H1 (cell line): ENCODE results near the gene SCGB1A1. TPM values are rescaled to one million over a fixed set of nuclear protein-coding genes. Genes with fewer than 3 reads are reported as not detected.

Source experiments
- CTCF ChIA-PET: fragments of 300-600 bp; sonication (Branson Sonifier 250); formaldehyde crosslinking; loops from one replicate; lab custom pipeline; 2021; ENCODE audit not compliant: partially characterized antibody; lab: Charles Lee
- POLR2A ChIA-PET: fragments of 300-600 bp; sonication (Branson Sonifier 250); formaldehyde crosslinking; loops from one replicate; lab custom pipeline; 2021; ENCODE audit warnings: inconsistent platforms; ENCODE audit not compliant: partially characterized antibody; lab: Charles Lee
- DNase-seq, 2 experiments: peaks; one replicate each; pipeline versions ENCODE4 v3.0.0 to v3.0.0-alpha.2; 2010 to 2022; ENCODE audit warnings: low spot score in 2 of 2, low read depth in 1 of 2, mixed read lengths in 1 of 2
- FAIRE-seq: peaks from 2 replicates; lab custom pipeline; 2011; peaks lifted over from hg19 to GRCh38; lab: Jason Lieb, UNC
- H2AFZ ChIP-seq: 2 replicates; pipeline ENCODE4 v1.8.1; 2012; ENCODE audit warnings: low read length, inconsistent platforms
- H2AK5ac ChIP-seq: 2 replicates; pipeline ENCODE4 v1.6.1; 2013; ENCODE audit warnings: low read depth, low read length
- H2BK120ac ChIP-seq: replicated peaks from 2 replicates; pipeline ENCODE3; 2013; ENCODE audit warnings: low read depth, low read length, inconsistent platforms
- H2BK12ac ChIP-seq: 2 replicates; pipeline ENCODE4 v1.6.1; 2013; ENCODE audit warnings: low read depth, low read length
- H2BK15ac ChIP-seq: 2 replicates; pipeline ENCODE4 v1.6.1; 2013; ENCODE audit warnings: low read length
- H2BK20ac ChIP-seq: 2 replicates; pipeline ENCODE4 v1.6.1; 2013; ENCODE audit warnings: low read length
- H2BK5ac ChIP-seq: 2 replicates; pipeline ENCODE4 v1.6.1; 2013; ENCODE audit warnings: low read depth, low read length
- H3K14ac ChIP-seq: 2 replicates; pipeline ENCODE4 v1.6.1; 2013; ENCODE audit warnings: inconsistent platforms; ENCODE audit not compliant: insufficient read length
- H3K18ac ChIP-seq: 2 replicates; pipeline ENCODE4 v1.6.1; 2013; ENCODE audit warnings: low read length; ENCODE audit errors: extremely low read depth
- H3K23ac ChIP-seq: 2 replicates; pipeline ENCODE4 v1.6.1; 2013; ENCODE audit warnings: inconsistent platforms; ENCODE audit not compliant: insufficient read length
- H3K23me2 ChIP-seq: 2 replicates; pipeline ENCODE4 v1.6.1; 2013; ENCODE audit warnings: low read depth, low read length
- H3K27ac ChIP-seq: 2 replicates; pipeline ENCODE4 v1.6.1; 2011; ENCODE audit warnings: low read depth, low read length, inconsistent platforms
- H3K27me3 ChIP-seq, 4 experiments: replicated peaks in 1 of 4; 1 replicate in 1 of 4; 2 replicates in 3 of 4; pipeline versions ENCODE4 v1.6.1 to v1.8.1; 2011 to 2013; ENCODE audit warnings: low read length in 3 of 4, mild to moderate bottlenecking in 3 of 4, inconsistent platforms in 2 of 4, mixed read lengths in 2 of 4, moderate library complexity in 1 of 4; ENCODE audit not compliant: control insufficient read depth in 3 of 4, insufficient read depth in 3 of 4; ENCODE audit errors: extremely low read depth in 1 of 4
- H3K36me3 ChIP-seq, 4 experiments: 2 replicates each; pipeline versions ENCODE4 v1.6.1 to v1.8.1; 2011 to 2013; ENCODE audit warnings: mild to moderate bottlenecking in 4 of 4, low read length in 3 of 4, moderate library complexity in 2 of 4, control low read depth in 1 of 4, inconsistent platforms in 1 of 4; ENCODE audit not compliant: insufficient read depth in 4 of 4, control insufficient read depth in 2 of 4
- H3K4ac ChIP-seq: replicated peaks from 2 replicates; pipeline ENCODE3; 2013; ENCODE audit warnings: low read length, low read depth, mixed read lengths, inconsistent platforms; ENCODE audit not compliant: insufficient read length
- H3K4me1 ChIP-seq, 4 experiments: replicated peaks in 1 of 4; 1 replicate in 1 of 4; 2 replicates in 3 of 4; pipeline versions ENCODE4 v1.6.1 to v1.8.1; 2011 to 2013; ENCODE audit warnings: low read length in 3 of 4, inconsistent platforms in 2 of 4, mixed read lengths in 1 of 4; ENCODE audit not compliant: insufficient read depth in 4 of 4, control insufficient read depth in 3 of 4
- H3K4me2 ChIP-seq, 2 experiments: 2 replicates each; pipeline versions ENCODE4 v1.6.1 to v1.8.1; 2011 to 2013; ENCODE audit warnings: low read depth in 2 of 2, low read length in 2 of 2, control low read depth in 1 of 2, inconsistent platforms in 1 of 2, mild to moderate bottlenecking in 1 of 2; ENCODE audit not compliant: insufficient read depth in 1 of 2
- H3K4me3 ChIP-seq, 4 experiments: fragments of 200-600, 300-600 bp in 1 of 4; sonication (generic), shearing (Covaris generic), sonication (Bioruptor Twin) in 1 of 4; 2 replicates each; pipeline versions ENCODE4 v1.5.1 to v1.8.1; 2011 to 2016; ENCODE audit warnings: low read length in 4 of 4, low read depth in 3 of 4, control low read depth in 2 of 4, inconsistent platforms in 2 of 4, mild to moderate bottlenecking in 2 of 4, mixed read lengths in 1 of 4, moderate library complexity in 1 of 4; ENCODE audit not compliant: insufficient read depth in 2 of 4; ENCODE audit errors: extremely low read depth in 1 of 4
- H3K56ac ChIP-seq: replicated peaks from 2 replicates; pipeline ENCODE3; 2013; ENCODE audit warnings: low read depth, mild to moderate bottlenecking, mixed read lengths, low read length, inconsistent platforms; ENCODE audit not compliant: insufficient read length
- H3K79me1 ChIP-seq: 2 replicates; pipeline ENCODE4 v1.6.1; 2013; ENCODE audit warnings: low read depth, low read length, control low read depth
- H3K79me2 ChIP-seq, 2 experiments: 2 replicates each; pipeline versions ENCODE4 v1.6.1 to v1.8.1; 2012 to 2013; ENCODE audit warnings: low read length in 2 of 2, mild to moderate bottlenecking in 2 of 2, inconsistent platforms in 1 of 2; ENCODE audit not compliant: insufficient read depth in 2 of 2, control insufficient read depth in 1 of 2
- H3K9ac ChIP-seq, 4 experiments: replicated peaks in 1 of 4; 1 replicate in 1 of 4; 2 replicates in 3 of 4; pipeline versions ENCODE4 v1.6.1 to v1.8.1; 2011 to 2013; ENCODE audit warnings: low read depth in 3 of 4, low read length in 3 of 4, control low read depth in 2 of 4, mild to moderate bottlenecking in 2 of 4, moderate library complexity in 2 of 4, inconsistent platforms in 1 of 4; ENCODE audit errors: extremely low read depth in 1 of 4
- H3K9me3 ChIP-seq, 2 experiments: 2 replicates each; pipeline versions ENCODE4 v1.6.1 to v1.8.1; 2012 to 2013; ENCODE audit warnings: mild to moderate bottlenecking in 2 of 2, moderate library complexity in 2 of 2, control low read depth in 1 of 2, inconsistent platforms in 1 of 2, low read depth in 1 of 2, low read length in 1 of 2, mixed read lengths in 1 of 2; ENCODE audit not compliant: insufficient read depth in 2 of 2
- H4K20me1 ChIP-seq, 2 experiments: replicated peaks in 1 of 2; 2 replicates each; pipeline versions ENCODE3 to v1.8.1; 2011 to 2013; ENCODE audit warnings: inconsistent platforms in 2 of 2, low read length in 2 of 2, mild to moderate bottlenecking in 1 of 2; ENCODE audit not compliant: insufficient read depth in 2 of 2, control insufficient read depth in 1 of 2
- H4K5ac ChIP-seq: 2 replicates; pipeline ENCODE4 v1.6.1; 2013; ENCODE audit warnings: low read length, low read depth, mixed read lengths, inconsistent platforms; ENCODE audit not compliant: insufficient read length
- H4K8ac ChIP-seq: 2 replicates; pipeline ENCODE4 v1.8.0; 2013; ENCODE audit warnings: mild to moderate bottlenecking, moderate library complexity, low read length, inconsistent platforms; ENCODE audit not compliant: insufficient read depth; ENCODE audit errors: extremely low read depth
- H4K91ac ChIP-seq: replicated peaks from 2 replicates; pipeline ENCODE3; 2013; ENCODE audit warnings: low read length, mixed read lengths, inconsistent platforms; ENCODE audit not compliant: insufficient read length
- EGR1 ChIP-seq: IDR thresholded peaks from 2 replicates; pipeline ENCODE4 v1.6.1; 2011; ENCODE audit warnings: low read depth, low read length, borderline replicate concordance
- KDM1A ChIP-seq: fragments of 200-600, 300-600 bp; sonication (generic); IDR thresholded peaks from 2 replicates; pipeline ENCODE4 v1.7.1; 2016; ENCODE audit warnings: mild to moderate bottlenecking, low read length, borderline replicate concordance
- NANOG ChIP-seq: IDR thresholded peaks from 2 replicates; pipeline ENCODE4 v1.6.1; 2011; ENCODE audit warnings: low read length, low read depth, mild to moderate bottlenecking, inconsistent platforms; ENCODE audit not compliant: insufficient read depth, poor library complexity, severe bottlenecking
- SIRT6 ChIP-seq: IDR thresholded peaks from one replicate; pipeline ENCODE4 v1.7.1; 2012; ENCODE audit warnings: low read length, inconsistent platforms
- SP2 ChIP-seq: IDR thresholded peaks from 2 replicates; pipeline ENCODE4 v1.6.1; 2012; ENCODE audit warnings: mild to moderate bottlenecking, low read length, inconsistent platforms
- TEAD4 ChIP-seq: IDR thresholded peaks from 2 replicates; pipeline ENCODE4 v1.6.1; 2012; ENCODE audit warnings: low read depth, low read length, inconsistent platforms, mixed read lengths
- WGBS, 2 experiments: shearing (Covaris generic) in 1 of 2; methylation state at CpG; one replicate each; pipeline versions ENCODE4 v1.1.6 to v1.1.7; 2013 to 2015; ENCODE audit warnings: low lambda C conversion rate in 2 of 2, mixed read lengths in 2 of 2, inconsistent platforms in 1 of 2, low coverage in 1 of 2, missing lambda C conversion rate in 1 of 2; ENCODE audit not compliant: insufficient replicate concordance in 2 of 2, insufficient coverage in 1 of 2, insufficient read length in 1 of 2; ENCODE audit errors: extremely low coverage in 1 of 2, missing lambda C conversion rate in 1 of 2; 5-methylcytosine and 5-hydroxymethylcytosine counted together
- polyA plus RNA-seq, 7 experiments: library from polyadenylated mRNA; depleted of rRNA in 3 of 7; stranded (reverse) in 5 of 7; unstranded in 2 of 7; fragments of >200 nt in 5 of 7; fragments of 200-250 nt in 2 of 7; gene quantifications; 1 replicate in 5 of 7; 2 replicates in 1 of 7; 4 replicates in 1 of 7; pipeline versions ENCODE4 v1.2.1 to v1.2.3, GENCODE V29; 2011 to 2013; ENCODE audit warnings: missing spikeins in 2 of 7, mixed read lengths in 2 of 7
- total RNA-seq: library from RNA; stranded (reverse); fragmentation: NEBNext Ultra II Directional; extraction: Animal tissue kit (Norgen Biotek cat#: 25700); gene quantifications from 2 replicates; pipeline ENCODE4 v1.2.1, GENCODE V29; 2021

The SCGB1A1 gene
- total and polyA plus RNA-seq, 2 of the 8 experiments (the other 6 are each of a cell fraction or from before 2014, with no cell fraction given): not detected

DNA sequence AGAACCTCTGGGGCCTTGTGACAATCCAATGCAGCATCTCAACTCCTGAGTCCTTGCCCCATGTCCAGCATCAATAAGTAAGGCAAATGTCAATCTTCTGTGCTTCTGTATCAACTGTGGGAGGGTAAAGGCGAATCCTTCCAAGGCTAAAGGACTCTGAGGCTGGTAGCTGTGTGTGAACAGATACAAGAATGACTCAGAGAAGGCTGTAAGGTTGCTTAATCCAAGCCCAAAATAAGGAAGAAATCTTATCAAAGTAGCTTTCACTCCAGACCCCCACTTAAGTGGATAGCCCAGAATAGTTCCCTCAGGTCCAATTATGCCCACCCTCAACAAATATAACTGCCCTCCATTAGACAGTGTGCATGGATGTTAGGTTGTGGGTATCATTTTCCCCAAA is 28.1 kb upstream of the SCGB1A1 start:
- Histone ChIP-seq H3K4me1 (peaks cover 3 to 4% (median 3%) of the 10 kb centered on the region in 4 experiments; a peak in 5 of 7 replicates), H2AFZ (no peak overlapping the region), H4K8ac (no peak overlapping the region), H3K9ac (no peak overlapping the region; a peak in 1 of 7 replicates), H2BK15ac (no peak overlapping the region), H4K20me1 (no peaks in the 10 kb centered on the region), H3K56ac (no peak overlapping the region), H3K4ac (no peak overlapping the region), H2AK5ac (no peak overlapping the region), H4K5ac (no peak overlapping the region), H3K79me2 (no peaks in the 10 kb centered on the region), H2BK20ac (no peak overlapping the region), H2BK5ac (no peak overlapping the region), H3K27ac (no peak overlapping the region), H3K23me2 (no peaks in the 10 kb centered on the region), H3K36me3 (no peaks in the 10 kb centered on the region), H4K91ac (no peak overlapping the region), H2BK12ac (no peak overlapping the region), H2BK120ac (no peak overlapping the region), H3K4me2 (no peak overlapping the region), H3K23ac (no peak overlapping the region), H3K9me3 (no peaks in the 10 kb centered on the region), H3K27me3 (no peaks in the 10 kb centered on the region), H3K79me1 (no peaks in the 10 kb centered on the region), H3K4me3 (no peak overlapping the region), H3K14ac (no peak overlapping the region), H3K18ac (no peak overlapping the region)
- FAIRE-seq: no peak
- WGBS, 2 experiments: 89% methylated on average over 1 of the region's 1 CpG; no CpG with 5 or more reads in 1 of the 2 experiments
- ChIA-PET POLR2A (interaction anchor here (0.6 kb wide), 1 partner anchor 133 kb away, joined by 3 read pairs; no protein-coding TSS in a partner anchor), CTCF (interaction anchor here (0.5 to 8.6 kb wide), 15 partner anchors 9 to 274 kb away, joined by 3 to 113 read pairs (median 4); partner anchors contain the start of gene SCGB1A1)
- no peak for DNase-seq
- no peak for TF ChIP-seq TEAD4
- no peak for TF ChIP-seq SP2
- no peak for TF ChIP-seq KDM1A
- no peak for TF ChIP-seq SIRT6
- TF ChIP-seq EGR1: no peak
- no peak for TF ChIP-seq NANOG
